A673 (cell line): Measurements from ENCODE around the gene CLPX. TPM values are rescaled to one million over a fixed set of nuclear protein-coding genes. Genes with fewer than 3 reads are reported as not detected.

Source experiments
- BruUV-seq: library from RNA; stranded (reverse); fragments of 400-500 nt; replicated peaks from 2 replicates; lab custom pipeline; 2021; lab: Mats Ljungman, UMichigan
- CTCF ChIA-PET: fragments of 300-600 bp; sonication (Branson Sonifier 250); formaldehyde crosslinking; loops from one replicate; lab custom pipeline; 2022; ENCODE audit warnings: antibody characterized with exemption; lab: Charles Lee
- POLR2A ChIA-PET: fragments of 300-600 bp; sonication (Branson Sonifier 250); formaldehyde crosslinking; loops from one replicate; lab custom pipeline; 2022; ENCODE audit warnings: antibody characterized with exemption; ENCODE audit not compliant: low non-redundant PET; lab: Charles Lee
- DNase-seq: peaks from one replicate; pipeline ENCODE4 v3.0.0-alpha.2; 2015; ENCODE audit warnings: low spot score
- H3K27ac ChIP-seq: fragments of 200-600 bp; sonication (generic); 2 replicates; pipeline ENCODE4 v1.5.1; 2016; ENCODE audit warnings: mixed run types, low read depth, mild to moderate bottlenecking, mixed read lengths, antibody characterized with exemption, low read length; ENCODE audit not compliant: poor library complexity, severe bottlenecking
- H3K27me3 ChIP-seq: fragments of 200-600 bp; sonication (generic); replicated peaks from 2 replicates; pipeline ENCODE4 v1.6.1; 2017; ENCODE audit warnings: mixed run types, low read depth, mild to moderate bottlenecking, mixed read lengths, antibody characterized with exemption, low read length; ENCODE audit not compliant: insufficient read depth, poor library complexity
- H3K36me3 ChIP-seq: fragments of 200-600 bp; sonication (generic); 2 replicates; pipeline ENCODE4 v1.6.1; 2016; ENCODE audit warnings: mixed run types, mild to moderate bottlenecking, mixed read lengths, antibody characterized with exemption, low read length; ENCODE audit not compliant: insufficient read depth, poor library complexity, severe bottlenecking
- H3K4me1 ChIP-seq: fragments of 200-600 bp; sonication (generic); 2 replicates; pipeline ENCODE4 v1.6.1; 2017; ENCODE audit warnings: mixed run types, mild to moderate bottlenecking, mixed read lengths, antibody characterized with exemption, low read length; ENCODE audit not compliant: insufficient read depth, poor library complexity, severe bottlenecking
- H3K4me3 ChIP-seq: fragments of 200-600 bp; sonication (generic); 2 replicates; pipeline ENCODE4 v1.5.1; 2016; ENCODE audit warnings: low read depth, mixed run types, mild to moderate bottlenecking, mixed read lengths, low read length; ENCODE audit not compliant: poor library complexity, severe bottlenecking
- H3K9me3 ChIP-seq: fragments of 200-600 bp; sonication (generic); 2 replicates; pipeline ENCODE4 v1.6.1; 2016; ENCODE audit warnings: mixed run types, low read depth, mild to moderate bottlenecking, mixed read lengths, antibody characterized with exemption, low read length; ENCODE audit not compliant: poor library complexity, severe bottlenecking
- EZH2 ChIP-seq: fragments of 200-600 bp; sonication (generic); IDR thresholded peaks from 2 replicates; pipeline ENCODE4 v1.6.1; 2017; ENCODE audit warnings: borderline replicate concordance, low read depth, mild to moderate bottlenecking, mixed read lengths, antibody characterized with exemption, low read length; ENCODE audit not compliant: poor library complexity, severe bottlenecking
- intact Hi-C: fragments of 100-400 bp; cut with micrococcal nuclease; formaldehyde crosslinking; loops from one replicate; pipeline ENCODE4 v1.10.0; 2022; ENCODE audit not compliant: unreplicated experiment
- total RNA-seq: library from RNA; stranded (reverse); gene quantifications from 2 replicates; pipeline ENCODE4 v1.2.3, GENCODE V29; 2021
- TF ChIP-seq, protein P1 (sequence below): fragments of 300-800, 200-600 bp; sonication (generic); conservative IDR thresholded peaks from 2 replicates; pipeline ENCODE4 v1.5.1; 2017; ENCODE audit warnings: low read depth, mild to moderate bottlenecking, antibody characterized with exemption, low read length, moderate library complexity, mixed read lengths

The CLPX gene
- total RNA-seq, 1 experiment from 2014 or later = 60.2 TPM

DNA sequence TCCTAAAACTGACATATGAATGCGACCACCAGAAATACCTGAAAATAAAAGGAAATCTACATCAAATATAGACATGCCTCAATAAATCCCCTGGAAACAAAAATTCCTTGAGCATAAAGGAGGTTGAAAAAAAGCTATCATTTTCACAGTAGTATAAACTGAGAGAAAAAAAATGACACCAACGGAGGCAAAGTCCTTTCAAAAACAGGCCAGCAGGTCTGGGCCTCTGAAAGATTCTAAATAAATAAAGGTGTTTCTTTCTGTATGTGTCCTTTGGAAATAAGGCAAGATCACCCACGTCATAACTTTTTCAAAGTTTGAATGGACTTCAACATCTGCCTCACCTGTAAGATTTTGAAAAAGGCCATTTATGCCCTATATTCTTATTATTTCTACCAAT lies 5.0 kb downstream of the CLPX start:
- CTCF ChIA-PET = no interaction called here
- Histone ChIP-seq H3K4me3 (no peak overlapping the region), H3K27ac (no peak overlapping the region), H3K4me1 (no peaks in the 10 kb centered on the region), H3K27me3 (no peaks in the 10 kb centered on the region), H3K9me3 (no peaks in the 10 kb centered on the region), H3K36me3 (peaks cover 50% of the 10 kb centered on the region)
- POLR2A ChIA-PET = no interaction called here
- intact Hi-C loops = no loop called here
- BruUV-seq = no TSS peak
- no peak for DNase-seq
- no peak for TF ChIP-seq EZH2
- TF ChIP-seq, protein P1, sequence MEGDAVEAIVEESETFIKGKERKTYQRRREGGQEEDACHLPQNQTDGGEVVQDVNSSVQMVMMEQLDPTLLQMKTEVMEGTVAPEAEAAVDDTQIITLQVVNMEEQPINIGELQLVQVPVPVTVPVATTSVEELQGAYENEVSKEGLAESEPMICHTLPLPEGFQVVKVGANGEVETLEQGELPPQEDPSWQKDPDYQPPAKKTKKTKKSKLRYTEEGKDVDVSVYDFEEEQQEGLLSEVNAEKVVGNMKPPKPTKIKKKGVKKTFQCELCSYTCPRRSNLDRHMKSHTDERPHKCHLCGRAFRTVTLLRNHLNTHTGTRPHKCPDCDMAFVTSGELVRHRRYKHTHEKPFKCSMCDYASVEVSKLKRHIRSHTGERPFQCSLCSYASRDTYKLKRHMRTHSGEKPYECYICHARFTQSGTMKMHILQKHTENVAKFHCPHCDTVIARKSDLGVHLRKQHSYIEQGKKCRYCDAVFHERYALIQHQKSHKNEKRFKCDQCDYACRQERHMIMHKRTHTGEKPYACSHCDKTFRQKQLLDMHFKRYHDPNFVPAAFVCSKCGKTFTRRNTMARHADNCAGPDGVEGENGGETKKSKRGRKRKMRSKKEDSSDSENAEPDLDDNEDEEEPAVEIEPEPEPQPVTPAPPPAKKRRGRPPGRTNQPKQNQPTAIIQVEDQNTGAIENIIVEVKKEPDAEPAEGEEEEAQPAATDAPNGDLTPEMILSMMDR = no peak

DNA sequence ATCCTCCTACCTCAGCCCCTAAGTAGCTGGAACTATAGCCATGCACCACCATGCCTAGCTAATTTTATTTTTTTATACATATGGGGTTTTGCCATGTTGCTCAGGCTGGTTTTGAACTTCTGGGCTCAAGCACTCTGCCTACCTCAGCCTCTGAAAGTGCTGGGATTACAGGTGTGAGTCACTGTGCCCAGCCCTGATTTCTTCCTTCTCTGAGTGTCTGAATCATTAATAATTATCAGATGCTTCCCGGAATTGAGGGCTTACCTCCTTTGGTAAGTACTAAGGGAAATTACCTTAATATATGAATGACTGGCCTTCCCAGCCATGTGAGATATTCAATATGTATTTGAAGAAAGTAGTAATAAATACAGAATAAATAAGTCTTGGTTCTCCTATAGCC lies 7.2 kb downstream of the CLPX start:
- BruUV-seq = no TSS peak
- Histone ChIP-seq H3K27me3 (no peaks in the 10 kb centered on the region), H3K4me3 (no peak overlapping the region), H3K4me1 (no peaks in the 10 kb centered on the region), H3K36me3 (peaks cover 60% of the 10 kb centered on the region), H3K27ac (no peak overlapping the region), H3K9me3 (no peaks in the 10 kb centered on the region)
- ChIA-PET POLR2A (no interaction called here), CTCF (no interaction called here)
- intact Hi-C loops = no loop called here
- TF ChIP-seq EZH2 = no peak
- TF ChIP-seq, protein P1 = no peak
- DNase-seq = no peak

DNA sequence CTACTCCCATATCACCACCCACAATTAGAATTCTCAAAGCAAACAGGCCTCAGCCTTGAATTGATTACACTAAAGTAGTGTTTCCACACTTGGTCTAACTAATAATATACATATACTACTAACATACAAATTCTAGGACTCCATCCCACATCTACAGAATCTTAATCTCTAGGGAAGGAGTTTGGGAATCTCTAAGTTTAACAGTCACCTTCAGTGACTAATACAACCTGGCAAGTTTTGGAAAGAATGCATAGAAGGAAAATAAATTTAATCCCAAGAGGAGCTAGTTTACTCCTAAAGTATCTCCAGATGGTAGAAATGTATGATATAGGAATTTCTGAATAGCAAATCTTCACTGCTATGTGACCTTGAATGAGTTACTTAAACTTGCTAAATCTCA lies 9.1 kb downstream of the CLPX start:
- BruUV-seq = no TSS peak
- ChIA-PET CTCF (no interaction called here), POLR2A (no interaction called here)
- no peak for TF ChIP-seq EZH2
- TF ChIP-seq, protein P1 = no peak
- Histone ChIP-seq H3K4me3 (no peak overlapping the region), H3K27ac (no peak overlapping the region), H3K9me3 (no peaks in the 10 kb centered on the region), H3K4me1 (no peaks in the 10 kb centered on the region), H3K27me3 (no peaks in the 10 kb centered on the region), H3K36me3 (peaks cover 76% of the 10 kb centered on the region)
- DNase-seq = no peak
- intact Hi-C loops = no loop called here
